ENCODE data around the gene POU2AF1.

The POU2AF1 gene

DNA sequence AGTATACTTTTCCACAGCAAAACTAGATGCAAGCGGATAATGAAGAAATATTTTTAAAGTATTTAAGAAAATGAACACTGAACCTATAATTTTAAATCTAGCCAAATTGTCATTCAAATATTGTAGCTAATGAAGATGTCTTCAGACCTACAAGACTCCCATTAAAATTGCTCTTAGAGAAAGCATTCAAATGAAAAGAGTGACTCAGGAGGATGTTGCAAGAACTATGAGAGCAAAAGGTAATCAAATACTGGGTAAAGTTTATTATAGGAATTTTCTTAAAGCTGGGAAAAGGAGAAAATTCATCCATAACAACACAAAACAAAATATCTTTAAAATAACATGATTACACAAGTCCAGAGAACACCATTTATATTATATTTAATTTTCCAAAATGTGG is 5.4 kb upstream of the POU2AF1 start:
- DNase-seq: no peak

DNA sequence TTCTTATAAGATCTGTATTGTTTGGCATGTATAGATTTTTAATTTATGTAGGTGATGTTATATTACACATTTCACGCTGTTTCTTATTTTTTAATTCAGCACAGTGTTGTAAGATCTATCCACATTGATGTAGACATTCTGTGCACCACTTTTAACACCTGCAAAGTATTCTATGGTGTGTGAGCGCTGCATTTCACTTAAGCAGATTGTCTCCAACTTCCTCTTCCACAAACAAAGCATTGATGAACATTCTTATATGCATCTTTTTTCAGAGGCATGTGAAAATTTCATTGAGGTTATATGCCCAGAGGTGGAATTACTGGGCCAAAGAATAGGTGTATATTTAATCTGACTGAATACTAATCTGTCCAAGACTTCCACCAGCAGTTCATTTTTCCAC is 3.4 kb upstream of the POU2AF1 start:
- no peak for DNase-seq

- DNase-seq: no peak
These were observed 594 bp upstream of the POU2AF1 start for GRCh38 chr11:111379602-111380136.

DNA sequence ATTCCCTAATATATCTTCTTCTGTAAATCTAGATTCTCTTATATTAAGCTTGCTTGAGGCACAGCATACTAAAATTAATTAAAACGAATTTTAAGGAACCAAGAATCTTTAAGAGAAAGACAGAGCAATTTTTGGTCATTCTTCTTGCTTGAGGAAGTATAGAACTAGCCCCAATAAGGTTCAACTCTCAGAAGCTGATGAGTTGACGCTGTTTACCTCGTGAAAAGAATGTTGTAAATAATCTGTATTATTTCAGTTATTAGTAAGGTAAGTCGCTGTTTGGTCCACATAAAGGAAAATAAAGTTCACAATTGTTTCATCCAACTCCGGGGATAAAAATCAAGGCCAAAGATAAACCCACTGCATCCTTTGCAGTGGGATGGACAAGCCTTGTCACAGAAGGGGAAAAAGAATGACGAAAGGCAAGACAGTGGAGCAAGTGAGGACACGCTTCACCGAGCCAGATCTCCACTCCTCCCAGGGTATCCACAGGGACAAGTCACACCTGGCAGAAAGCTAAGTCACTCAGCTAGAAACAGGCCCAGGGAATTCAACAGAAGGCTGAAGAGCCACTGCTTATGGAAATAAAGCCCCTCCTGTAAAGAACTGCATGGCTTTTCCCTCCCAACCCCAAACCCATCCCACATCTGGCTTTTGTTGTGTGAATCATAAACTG is 752 bp downstream of the POU2AF1 start:
- no peak for DNase-seq

DNA sequence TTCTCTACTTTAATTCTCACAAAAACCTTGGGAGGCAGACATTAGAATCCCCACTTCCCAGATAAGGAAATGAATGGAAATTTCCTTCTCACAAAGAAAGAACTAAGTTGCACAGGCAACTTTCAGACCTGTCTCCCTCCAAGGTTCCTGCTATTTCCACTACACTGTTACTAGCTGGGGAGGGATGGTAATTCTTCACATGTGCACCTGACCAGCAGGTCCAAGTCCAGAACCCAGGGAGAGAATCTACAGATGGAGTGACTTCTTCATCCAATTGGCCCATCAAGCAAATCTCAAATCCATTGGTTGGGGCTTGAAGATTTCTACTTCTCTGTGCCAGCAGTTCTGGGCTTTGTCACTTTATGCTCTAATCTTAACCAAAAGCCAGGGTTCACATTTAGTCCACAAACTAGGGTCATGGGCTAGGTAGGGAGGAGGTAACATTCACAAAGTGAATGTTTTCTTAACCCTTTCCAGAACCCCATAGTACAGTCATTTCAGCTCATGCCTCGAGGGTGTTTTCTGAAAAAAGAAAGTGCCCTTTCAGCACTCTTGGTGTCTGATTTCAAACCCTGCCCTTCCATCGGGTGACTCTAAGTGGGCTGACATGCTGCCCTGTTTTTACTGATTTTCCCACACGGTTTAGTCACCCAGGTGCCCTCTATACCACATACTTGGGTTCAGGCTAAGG is 2.7 kb downstream of the POU2AF1 start:
- DNase-seq: no peak

DNA sequence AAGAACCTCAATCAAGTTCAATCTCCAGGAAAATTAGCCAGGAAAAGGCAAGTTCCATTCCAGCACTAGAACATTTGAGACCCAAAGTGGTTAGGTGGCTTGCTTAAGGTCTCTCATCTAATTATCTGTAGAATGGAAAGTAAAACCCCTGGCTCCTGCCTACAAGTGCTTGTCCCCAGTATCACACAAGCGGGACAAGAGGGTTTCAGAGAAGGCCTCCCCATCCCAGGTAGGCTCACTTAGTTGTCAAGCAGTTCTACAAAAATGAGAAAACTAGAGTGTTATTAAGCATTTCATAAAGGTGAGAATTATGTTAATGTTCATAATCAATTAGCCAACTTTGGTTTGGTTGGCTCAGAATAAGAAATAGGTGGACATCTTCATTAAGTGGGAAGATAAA is 5.5 kb downstream of the POU2AF1 start:
- DNase-seq: no peak

DNA sequence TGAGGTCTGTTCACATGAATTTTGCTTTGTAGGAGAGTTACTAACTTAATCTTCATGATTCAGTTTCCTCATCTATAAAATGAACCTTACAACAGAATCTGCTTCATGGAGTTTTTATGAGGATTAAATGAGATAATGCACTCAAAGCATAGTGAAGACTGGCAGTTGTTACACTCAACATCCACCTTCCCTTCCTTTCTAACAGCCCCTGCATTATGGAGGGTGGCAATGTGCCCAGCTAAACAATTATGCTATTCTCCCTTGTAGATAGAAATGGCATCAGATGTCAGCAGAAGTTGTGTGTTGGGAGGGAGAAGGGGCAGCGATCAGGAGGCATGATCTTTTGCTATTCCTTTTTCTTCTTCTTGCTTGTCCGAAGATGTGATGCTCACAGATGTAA is 6.5 kb downstream of the POU2AF1 start:
- DNase-seq: no peak

GRCh38 chr11:111370902-111371578 is 8.0 kb downstream of the POU2AF1 start:
- no peak for DNase-seq

GRCh38 chr11:111370270-111370901 is 8.7 kb downstream of the POU2AF1 start:
- DNase-seq: no peak

DNA sequence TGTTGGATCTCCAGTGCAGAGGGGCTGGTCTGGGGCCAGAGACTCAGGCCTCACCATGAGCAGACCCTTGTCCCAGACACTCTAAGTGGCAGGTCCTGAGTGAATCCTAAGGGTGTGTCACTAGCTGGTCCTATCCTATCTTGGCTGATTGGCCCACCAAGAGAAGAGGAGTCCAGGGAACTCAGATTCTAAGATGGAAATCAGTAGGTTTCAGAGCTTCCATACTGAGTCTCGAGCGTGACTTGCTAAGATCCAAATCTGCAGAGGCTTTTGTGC is 10.9 kb downstream of the POU2AF1 start:
- DNase-seq: no peak

DNA sequence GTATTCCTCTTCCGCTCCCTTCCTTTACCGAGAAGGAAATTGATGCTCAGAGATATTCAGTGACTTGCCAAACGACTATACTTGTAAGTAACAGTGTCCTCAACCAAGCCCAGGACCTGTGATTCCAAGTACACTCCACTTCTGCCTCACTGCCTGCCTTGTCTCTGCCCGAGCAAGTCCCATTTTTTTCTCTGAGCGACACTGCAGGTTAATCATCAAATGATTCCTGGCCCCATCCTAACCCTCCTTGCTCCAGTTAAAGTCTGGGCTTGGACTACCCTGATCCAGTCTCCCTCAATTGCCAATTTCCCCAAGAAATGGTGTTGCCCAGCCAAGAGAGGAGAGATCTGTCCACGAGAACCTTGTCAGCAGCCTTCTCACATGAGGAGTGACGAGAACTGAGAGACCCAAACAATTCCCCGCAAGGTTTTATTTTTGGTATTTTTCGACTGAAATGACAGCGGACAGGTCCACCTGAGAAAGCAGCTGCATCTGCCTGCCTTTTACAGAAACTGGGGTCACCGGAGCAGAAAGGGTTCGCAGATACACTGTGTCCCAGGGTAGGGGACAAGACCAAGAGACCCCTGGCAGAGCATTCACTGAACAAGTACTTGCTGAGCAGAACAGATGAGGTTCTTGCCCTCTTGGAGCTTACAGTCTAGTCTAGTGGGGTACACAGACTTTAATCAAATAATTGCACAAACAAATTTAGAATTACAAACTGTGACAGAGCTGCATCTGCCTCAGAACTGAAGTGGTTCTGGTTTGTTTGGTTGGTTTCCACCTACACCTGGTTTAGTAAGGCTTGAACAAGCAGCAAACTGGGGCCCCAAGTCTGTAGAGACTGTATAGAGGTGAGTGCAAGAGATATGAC is 11.4 kb downstream of the POU2AF1 start:
- DNase-seq: no peak

- no peak for DNase-seq
These were observed 12.3 kb downstream of the POU2AF1 start for GRCh38 chr11:111366560-111367410.

- no peak for DNase-seq
These were observed 13.1 kb downstream of the POU2AF1 start for GRCh38 chr11:111365722-111366559.

- DNase-seq: no peak
These were observed 14.6 kb downstream of the POU2AF1 start for GRCh38 chr11:111364503-111364902.

DNA sequence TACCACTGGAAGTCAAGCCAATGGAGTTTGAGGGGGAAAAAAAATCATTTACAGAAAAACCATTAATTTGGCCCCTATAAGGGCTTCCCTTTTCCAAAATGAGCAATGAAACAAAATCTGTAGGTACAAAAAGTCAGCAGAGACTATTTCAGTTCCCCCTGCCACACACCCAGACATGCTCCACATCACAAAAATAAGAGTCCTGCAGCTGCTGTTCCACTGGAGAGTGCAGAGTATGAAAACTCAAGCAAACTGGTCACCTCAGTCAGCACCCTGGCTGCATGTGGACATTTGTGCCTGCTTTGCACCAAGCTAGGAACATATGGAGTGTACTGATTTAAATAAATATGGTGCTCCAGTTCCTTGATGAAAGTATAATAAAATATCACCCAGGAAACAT is 15.1 kb downstream of the POU2AF1 start:
- no peak for DNase-seq

GRCh38 chr11:111362887-111363411 is 16.1 kb downstream of the POU2AF1 start:
- no peak for DNase-seq

GRCh38 chr11:111361874-111362273 is 17.2 kb downstream of the POU2AF1 start:
- no peak for DNase-seq

GRCh38 chr11:111361052-111361801 is 17.8 kb downstream of the POU2AF1 start:
- no peak for DNase-seq

DNA sequence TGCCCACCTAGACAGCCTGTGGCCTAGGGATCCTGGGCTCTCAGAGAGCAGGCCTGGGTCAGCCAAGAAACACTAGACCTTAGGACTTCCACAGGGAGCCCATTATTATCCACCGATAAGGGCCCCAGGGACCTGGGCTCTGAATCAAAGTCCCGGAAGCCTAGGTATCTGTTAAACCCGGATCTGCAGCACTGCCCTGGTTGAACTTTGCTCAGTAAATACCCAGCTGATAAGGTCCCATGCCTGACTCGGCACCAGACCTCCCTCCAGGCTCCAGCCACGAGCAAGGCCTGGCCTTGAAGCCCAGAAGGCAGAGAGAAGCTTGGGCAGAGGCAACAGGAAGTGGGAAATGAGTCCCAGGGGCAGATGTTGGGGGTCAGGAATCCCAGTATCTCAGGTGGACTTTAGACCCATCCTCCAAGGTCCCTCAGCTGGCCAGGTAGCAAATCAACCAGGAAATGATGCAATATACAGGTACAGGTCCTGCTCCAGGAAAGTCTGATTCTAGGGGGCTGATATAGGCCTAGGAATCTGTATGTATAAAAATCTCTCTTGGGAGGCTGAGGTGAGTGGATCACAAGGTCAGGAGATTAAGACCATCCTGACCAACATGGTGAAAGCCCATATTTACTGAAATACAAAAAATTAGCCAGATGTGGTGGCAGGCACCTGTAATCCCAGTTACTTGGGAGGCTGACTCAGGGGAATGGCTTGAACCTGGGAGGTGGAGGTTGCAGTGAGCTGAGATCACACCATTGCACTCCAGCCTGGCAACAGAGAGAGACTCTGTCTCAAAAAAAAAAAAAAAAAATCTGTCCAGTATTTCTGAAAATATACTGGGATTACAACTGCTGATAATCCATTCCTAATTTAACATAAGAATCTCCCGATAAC is 18.7 kb downstream of the POU2AF1 start:
- no peak for DNase-seq

All from CD4-positive, alpha-beta T cell treated with Interleukin-17A for 4 hours (primary cell).